Esophagus muscularis mucosa (tissue), 4 donors: ENCODE data around the gene AUH. TPM values are rescaled to one million over a fixed set of nuclear protein-coding genes. Genes with fewer than 3 reads are reported as not detected.
A peak's percentile ranks its signal among the peaks of the same experiment; 100 is the strongest.

Source experiments
- DNase-seq: peaks from one replicate; pipeline ENCODE4 v3.0.0-alpha.2; 2017; ENCODE audit errors: extremely low spot score
- H3K27ac ChIP-seq, 4 donors: fragments of 200-600 bp; sonication (generic); replicated peaks in 1 of 4; 1 replicate in 3 of 4; 2 replicates in 1 of 4; pipeline ENCODE4 v1.5.1; 2016 to 2019; ENCODE audit warnings: mild to moderate bottlenecking in 1 of 4
- H3K27me3 ChIP-seq, 4 donors: fragments of 200-600 bp; sonication (generic); one replicate each; pipeline versions ENCODE4 v1.5.1 to v1.6.0; 2016 to 2019
- H3K36me3 ChIP-seq, 4 donors: fragments of 200-600 bp; sonication (generic); one replicate each; pipeline ENCODE4 v1.5.1; 2016 to 2019
- H3K4me1 ChIP-seq, 4 donors: fragments of 200-600 bp; sonication (generic); one replicate each; pipeline ENCODE4 v1.5.1; 2016 to 2019
- H3K4me3 ChIP-seq, 4 donors: fragments of 200-600 bp; sonication (generic); 1 replicate in 2 of 4; 2 replicates in 2 of 4; pipeline ENCODE4 v1.5.1; 2016 to 2019; ENCODE audit warnings: mild to moderate bottlenecking in 4 of 4, moderate library complexity in 1 of 4
- H3K9me3 ChIP-seq, 4 donors: fragments of 200-600 bp; sonication (generic); 1 replicate in 3 of 4; 2 replicates in 1 of 4; pipeline ENCODE4 v1.5.1; 2016 to 2019
- CTCF ChIP-seq, 3 experiments: fragments of 200-600 bp in 2 of 3; fragments of 450-650 bp in 1 of 3; sonication (generic) in 2 of 3; IDR thresholded peaks; one replicate each; pipeline ENCODE4 v1.5.1; 2017 to 2019; ENCODE audit warnings: antibody characterized with exemption in 3 of 3, mild to moderate bottlenecking in 2 of 3, moderate library complexity in 1 of 3
- EP300 ChIP-seq: sonication (generic); formaldehyde crosslinking; IDR thresholded peaks from one replicate; pipeline ENCODE4 v1.6.1; 2017; ENCODE audit warnings: antibody characterized with exemption
- POLR2A ChIP-seq: fragments of 450-650 bp; IDR thresholded peaks from one replicate; pipeline ENCODE4 v1.6.1; 2017; ENCODE audit warnings: antibody characterized with exemption, moderate library complexity, mild to moderate bottlenecking, low read depth
- POLR2AphosphoS5 ChIP-seq, 2 donors: sonication (generic); formaldehyde crosslinking; IDR thresholded peaks; one replicate each; pipeline ENCODE4 v1.6.1; 2017; ENCODE audit warnings: antibody characterized with exemption in 2 of 2
- WGBS: methylation state at CpG from one replicate; pipeline ENCODE4 v1.1.5; 2018; 5-methylcytosine and 5-hydroxymethylcytosine counted together
- intact Hi-C: fragments of 100-400 bp; cut with DNase I; formaldehyde crosslinking; loops from one replicate; pipeline ENCODE4 v1.15.1; 2023
- total RNA-seq, 4 donors: library from RNA; depleted of rRNA; stranded (reverse); fragments of >200 nt; gene quantifications; one replicate each; pipeline versions ENCODE4 v1.1.0 to v1.2.1, GENCODE V29; 2016

Gene AUH
- total RNA-seq, 4 donors from 2014 or later: 17.7 to 29.9 (median 22.3) TPM

- Histone ChIP-seq H3K9me3 (no peaks in the 10 kb centered on the region), H3K36me3 (peaks cover 16 to 45% (median 28%) of the 10 kb centered on the region in 4 donors), H3K4me1 (peaks cover 0 to 16% (median 13%) of the 10 kb centered on the region in 4 donors), H3K27ac (no peak overlapping the region), H3K27me3 (no peaks in the 10 kb centered on the region), H3K4me3 (no peak overlapping the region)
- WGBS: 84% methylated on average over 12 of the region's 12 CpGs
- TF ChIP-seq EP300 (no peak), POLR2A (no peak), POLR2AphosphoS5 (IDR thresholded peaks at IDR 0.05) (no peak), CTCF (IDR thresholded peaks at IDR 0.05) (no peak)
- intact Hi-C loops: no loop called here
- peak; percentile 78 for DNase-seq
Observed at GRCh38 chr9:91407580-91408318, 46.0 kb upstream of the AUH start.

DNA sequence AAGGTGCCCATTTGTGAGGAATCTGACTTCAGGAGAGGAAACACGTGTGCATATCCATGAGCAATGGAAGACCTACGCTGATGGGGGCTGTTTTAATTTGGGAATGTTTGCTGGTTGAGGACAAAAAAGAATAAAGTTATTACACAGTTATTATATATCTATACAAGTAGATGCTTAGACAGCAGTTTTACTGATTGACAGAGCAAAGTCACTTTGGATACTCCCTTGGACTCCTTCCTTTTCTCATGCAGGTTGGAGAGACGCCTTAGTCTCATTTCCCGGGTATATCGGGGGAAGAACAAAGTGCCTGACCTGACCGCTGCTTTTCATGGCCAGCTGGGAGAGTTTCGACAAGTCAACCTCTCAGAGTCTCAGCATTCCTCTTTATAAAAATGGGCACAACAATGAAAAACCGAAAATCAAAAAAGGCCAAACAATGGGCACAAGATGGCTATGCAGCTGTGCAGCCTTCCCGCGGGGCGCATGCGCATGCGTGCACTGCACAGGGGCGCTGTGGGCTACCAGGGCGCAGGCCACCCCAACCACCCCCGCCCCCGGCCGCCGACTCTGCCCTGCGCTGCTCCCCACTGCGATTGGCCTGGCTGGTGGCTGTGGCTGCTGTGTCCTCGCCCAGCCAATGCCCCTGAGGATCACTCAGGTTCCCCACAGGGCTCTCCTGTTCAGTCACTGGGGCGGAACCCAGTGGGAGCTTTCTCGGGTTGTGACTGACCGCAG is 43.8 kb upstream of the AUH start:
- Histone ChIP-seq H3K4me3 (no peak overlapping the region), H3K9me3 (no peaks in the 10 kb centered on the region), H3K36me3 (peaks cover 14 to 42% (median 25%) of the 10 kb centered on the region in 4 donors), H3K27me3 (no peaks in the 10 kb centered on the region), H3K27ac (no peak overlapping the region), H3K4me1 (peaks cover 0 to 3% (median 1%) of the 10 kb centered on the region in 4 donors)
- TF ChIP-seq EP300: no peak
- no peak for TF ChIP-seq CTCF (IDR thresholded peaks at IDR 0.05)
- TF ChIP-seq POLR2AphosphoS5 (IDR thresholded peaks at IDR 0.05): no peak
- no peak for TF ChIP-seq POLR2A
- intact Hi-C loops: no loop called here
- DNase-seq: peak; percentile 68
- WGBS: 96% methylated on average over 19 of the region's 25 CpGs

- 87% methylated on average over 14 of the region's 14 CpGs for WGBS
- H3K27me3 ChIP-seq: no peaks in the 10 kb centered on the region
- intact Hi-C loops: no loop called here
- H3K27ac ChIP-seq: no peak overlapping the region
- no peaks in the 10 kb centered on the region for H3K4me1 ChIP-seq
- H3K9me3 ChIP-seq: no peaks in the 10 kb centered on the region
- TF ChIP-seq POLR2A (no peak), CTCF (IDR thresholded peaks at IDR 0.05) (no peak), POLR2AphosphoS5 (IDR thresholded peaks at IDR 0.05) (no peak), EP300 (no peak)
- no peak overlapping the region for H3K4me3 ChIP-seq
- H3K36me3 ChIP-seq: peaks cover 0 to 26% (median 11%) of the 10 kb centered on the region in 4 donors
- DNase-seq: no peak
Observed at GRCh38 chr9:91403665-91404543, 42.2 kb upstream of the AUH start.

- H3K27me3 ChIP-seq: no peaks in the 10 kb centered on the region
- H3K27ac ChIP-seq: no peak overlapping the region
- no peak for DNase-seq
- 90% methylated on average over 3 of the region's 3 CpGs for whole genome bisulfite sequencing
- H3K9me3 ChIP-seq: no peaks in the 10 kb centered on the region
- H3K36me3 ChIP-seq: no peaks in the 10 kb centered on the region
- no peak for TF ChIP-seq CTCF (IDR thresholded peaks at IDR 0.05)
- TF ChIP-seq EP300: no peak
- TF ChIP-seq POLR2A: no peak
- no peak for TF ChIP-seq POLR2AphosphoS5 (IDR thresholded peaks at IDR 0.05)
- H3K4me1 ChIP-seq: no peaks in the 10 kb centered on the region
- intact Hi-C loops: no loop called here
- no peak overlapping the region for H3K4me3 ChIP-seq
Observed at GRCh38 chr9:91398926-91399325, 37.2 kb upstream of the AUH start.
